Measurements from ENCODE around the gene YPEL4. TPM values are rescaled to one million over a fixed set of nuclear protein-coding genes. Genes with fewer than 3 reads are reported as not detected.

YPEL4 gene
- total RNA-seq, 4 donors from 2014 or later, result 0.31 to 0.68 (median 0.49) TPM

DNA sequence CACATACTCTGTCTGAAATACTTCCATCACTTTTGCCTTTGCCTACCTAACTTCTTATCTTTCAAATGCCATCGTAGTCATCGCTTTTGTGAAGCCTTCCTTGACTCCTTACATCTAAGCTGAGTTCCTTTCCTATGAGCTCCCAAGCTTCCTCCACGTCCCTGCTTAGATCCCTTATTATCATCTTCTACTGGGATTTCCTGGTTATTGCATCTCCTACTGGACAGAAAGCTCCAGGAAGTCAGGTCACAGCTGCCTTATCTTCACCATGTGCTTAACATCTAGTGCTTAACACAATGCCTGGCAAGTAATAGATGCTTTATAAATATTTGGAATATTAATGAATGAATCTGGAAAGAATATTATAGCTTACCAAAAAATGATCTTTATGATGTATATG is 5.9 kb downstream of the YPEL4 start:
- in situ Hi-C loops (cut with MboI; ENCODE audit: low sequenced_read_pairs in 4 of 4) (loop anchor here (5.0 to 25.0 kb wide), 6 partner anchors 77 to 307 kb away; partner anchors contain the start of genes UBE2L6 (in 3 of the 4), P2RX3 (in 1 of the 4), RTN4RL2 (in 1 of the 4) and SSRP1 (in 1 of the 4)), intact Hi-C loops (cut with DNase I; ENCODE audit: low total_unique reads) (loop anchor here (1.0 to 5.0 kb wide), 3 partner anchors 76 to 297 kb away; no protein-coding TSS in a partner anchor)
- Histone ChIP-seq H3K9me3 (no peaks in the 10 kb centered on the region), H3K27ac (no peak overlapping the region), H3K36me3 (no peaks in the 10 kb centered on the region), H3K4me1 (peaks cover 17 to 27% of the 10 kb centered on the region in 2 donors), H3K27me3 (peaks cover 34 to 39% (median 34%) of the 10 kb centered on the region in 3 donors), H3K4me3 (no peak overlapping the region)
- ATAC-seq (no peak), DNase-seq (no peak)
- TF ChIP-seq, protein P1, sequence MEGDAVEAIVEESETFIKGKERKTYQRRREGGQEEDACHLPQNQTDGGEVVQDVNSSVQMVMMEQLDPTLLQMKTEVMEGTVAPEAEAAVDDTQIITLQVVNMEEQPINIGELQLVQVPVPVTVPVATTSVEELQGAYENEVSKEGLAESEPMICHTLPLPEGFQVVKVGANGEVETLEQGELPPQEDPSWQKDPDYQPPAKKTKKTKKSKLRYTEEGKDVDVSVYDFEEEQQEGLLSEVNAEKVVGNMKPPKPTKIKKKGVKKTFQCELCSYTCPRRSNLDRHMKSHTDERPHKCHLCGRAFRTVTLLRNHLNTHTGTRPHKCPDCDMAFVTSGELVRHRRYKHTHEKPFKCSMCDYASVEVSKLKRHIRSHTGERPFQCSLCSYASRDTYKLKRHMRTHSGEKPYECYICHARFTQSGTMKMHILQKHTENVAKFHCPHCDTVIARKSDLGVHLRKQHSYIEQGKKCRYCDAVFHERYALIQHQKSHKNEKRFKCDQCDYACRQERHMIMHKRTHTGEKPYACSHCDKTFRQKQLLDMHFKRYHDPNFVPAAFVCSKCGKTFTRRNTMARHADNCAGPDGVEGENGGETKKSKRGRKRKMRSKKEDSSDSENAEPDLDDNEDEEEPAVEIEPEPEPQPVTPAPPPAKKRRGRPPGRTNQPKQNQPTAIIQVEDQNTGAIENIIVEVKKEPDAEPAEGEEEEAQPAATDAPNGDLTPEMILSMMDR (IDR thresholded peaks at IDR 0.05 in 4 of 5, conservative IDR thresholded peaks at IDR 0.05 in 1 of 5), result no peak
- TF ChIP-seq POLR2A (IDR thresholded peaks at IDR 0.05), result no peak

GRCh38 chr11:57641011-57641807 is 8.5 kb downstream of the YPEL4 start:
- in situ Hi-C loops (cut with MboI; ENCODE audit: low sequenced_read_pairs in 4 of 4), result loop anchor here (5.0 to 25.0 kb wide), 6 partner anchors 74 to 304 kb away; partner anchors contain the start of genes UBE2L6 (in 3 of the 4), P2RX3 (in 1 of the 4), RTN4RL2 (in 1 of the 4) and SSRP1 (in 1 of the 4)
- H3K27ac ChIP-seq, result no peak overlapping the region

GRCh38 chr11:57640068-57640800 is 9.5 kb downstream of the YPEL4 start:
- in situ Hi-C loops (cut with MboI; ENCODE audit: low sequenced_read_pairs in 4 of 4) (loop anchor here (5.0 to 25.0 kb wide), 6 partner anchors 73 to 303 kb away; partner anchors contain the start of genes UBE2L6 (in 3 of the 4), P2RX3 (in 1 of the 4), RTN4RL2 (in 1 of the 4) and SSRP1 (in 1 of the 4)), intact Hi-C loops (cut with DNase I; ENCODE audit: low total_unique reads) (loop anchor here (2.0 to 5.0 kb wide), 2 partner anchors 161 to 293 kb away; no protein-coding TSS in a partner anchor)
- no peaks in the 10 kb centered on the region for H3K36me3 ChIP-seq
- H3K4me1 ChIP-seq, result peaks cover 8 to 30% of the 10 kb centered on the region in 2 donors
- no peak overlapping the region for H3K4me3 ChIP-seq
- no peak for TF ChIP-seq POLR2A (IDR thresholded peaks at IDR 0.05)
- TF ChIP-seq, protein P1 (IDR thresholded peaks at IDR 0.05 in 4 of 5, conservative IDR thresholded peaks at IDR 0.05 in 1 of 5), result no peak
- ATAC-seq (no peak), DNase-seq (no peak)
- H3K27me3 ChIP-seq, result peaks cover 14 to 19% (median 18%) of the 10 kb centered on the region in 3 donors
- peak overlapping the region in 2 of 4 donors; percentile 10 to 26 for H3K27ac ChIP-seq
- no peaks in the 10 kb centered on the region for H3K9me3 ChIP-seq

More at GRCh38 chr11:57641011-57641807, 8.5 kb downstream of the YPEL4 start:
- Histone ChIP-seq H3K36me3 (no peaks in the 10 kb centered on the region), H3K4me1 (peaks cover 12 to 31% of the 10 kb centered on the region in 2 donors), H3K9me3 (no peaks in the 10 kb centered on the region), H3K4me3 (no peak overlapping the region), H3K27me3 (peaks cover 21 to 27% (median 26%) of the 10 kb centered on the region in 3 donors)
- DNase-seq (peak in 1 of 2 donors; percentile 36), ATAC-seq (peak; percentile 51 to 53)
- TF ChIP-seq POLR2A (IDR thresholded peaks at IDR 0.05), result no peak
- TF ChIP-seq, protein P1 (IDR thresholded peaks at IDR 0.05 in 4 of 5, conservative IDR thresholded peaks at IDR 0.05 in 1 of 5), result peak in 4 of 5 experiments; percentile 27 to 53 (median 38)
- intact Hi-C loops (cut with DNase I; ENCODE audit: low total_unique reads), result loop anchor here (2.0 to 5.0 kb wide), 2 partner anchors 160 to 294 kb away; no protein-coding TSS in a partner anchor
